ENCODE measurements around the gene TRPM2.

DNA sequence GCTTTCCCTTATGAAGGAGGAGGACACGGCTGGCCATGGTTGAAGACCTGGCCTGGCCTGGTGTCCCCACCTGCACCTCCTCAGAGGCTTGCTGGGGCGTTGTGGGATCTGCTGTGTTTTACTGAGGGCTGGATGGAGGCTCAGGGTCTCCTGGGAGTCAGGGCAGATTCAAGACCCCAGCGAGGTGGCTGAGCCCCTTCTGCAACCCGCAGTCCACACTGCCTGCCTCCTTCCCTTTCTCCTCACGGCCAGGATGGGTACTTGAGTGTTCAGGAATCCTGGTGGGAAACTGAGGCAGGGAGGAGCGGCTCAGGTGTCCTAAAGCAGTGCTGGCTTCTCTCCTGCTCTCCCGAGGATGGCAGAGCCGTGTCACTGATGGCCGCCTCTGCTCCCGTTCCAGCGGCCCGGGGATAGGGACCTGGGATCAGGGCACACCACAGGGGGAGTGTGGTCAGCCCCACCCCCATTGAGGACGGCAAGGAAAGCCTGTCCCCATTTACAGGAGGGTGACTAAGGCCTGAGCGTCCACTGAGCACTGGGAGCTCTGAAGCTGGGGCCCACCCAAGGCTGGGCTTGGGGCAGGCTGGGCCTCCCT is 47.5 kb downstream of the TRPM2 start:
- TF ChIP-seq JUND (IDR thresholded peaks at IDR 0.05) (no peak), POLR2A (IDR thresholded peaks at IDR 0.05; ENCODE audit: borderline replicate concordance, extremely low read depth, insufficient read depth, insufficient read length) (no peak), EZH2 (IDR thresholded peaks at IDR 0.05) (no peak), FOSL1 (IDR thresholded peaks at IDR 0.05; ENCODE audit: low read depth) (no peak), SIN3A (IDR thresholded peaks at IDR 0.05; ENCODE audit: low read depth) (no peak), ELF1 (IDR thresholded peaks at IDR 0.05; ENCODE audit: borderline replicate concordance, low read depth) (no peak), EZH2phosphoT487 (IDR thresholded peaks at IDR 0.05; ENCODE audit: borderline replicate concordance) (no peak), POLR2AphosphoS5 (IDR thresholded peaks at IDR 0.05; ENCODE audit: low read depth, low read length) (no peak)
- TF ChIP-seq, protein P1, sequence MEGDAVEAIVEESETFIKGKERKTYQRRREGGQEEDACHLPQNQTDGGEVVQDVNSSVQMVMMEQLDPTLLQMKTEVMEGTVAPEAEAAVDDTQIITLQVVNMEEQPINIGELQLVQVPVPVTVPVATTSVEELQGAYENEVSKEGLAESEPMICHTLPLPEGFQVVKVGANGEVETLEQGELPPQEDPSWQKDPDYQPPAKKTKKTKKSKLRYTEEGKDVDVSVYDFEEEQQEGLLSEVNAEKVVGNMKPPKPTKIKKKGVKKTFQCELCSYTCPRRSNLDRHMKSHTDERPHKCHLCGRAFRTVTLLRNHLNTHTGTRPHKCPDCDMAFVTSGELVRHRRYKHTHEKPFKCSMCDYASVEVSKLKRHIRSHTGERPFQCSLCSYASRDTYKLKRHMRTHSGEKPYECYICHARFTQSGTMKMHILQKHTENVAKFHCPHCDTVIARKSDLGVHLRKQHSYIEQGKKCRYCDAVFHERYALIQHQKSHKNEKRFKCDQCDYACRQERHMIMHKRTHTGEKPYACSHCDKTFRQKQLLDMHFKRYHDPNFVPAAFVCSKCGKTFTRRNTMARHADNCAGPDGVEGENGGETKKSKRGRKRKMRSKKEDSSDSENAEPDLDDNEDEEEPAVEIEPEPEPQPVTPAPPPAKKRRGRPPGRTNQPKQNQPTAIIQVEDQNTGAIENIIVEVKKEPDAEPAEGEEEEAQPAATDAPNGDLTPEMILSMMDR (IDR thresholded peaks at IDR 0.05 in 2 of 3, conservative IDR thresholded peaks at IDR 0.05 in 1 of 3; ENCODE audit: borderline replicate concordance in 1 of 3, insufficient read depth in 1 of 3, low read depth in 2 of 3, low read length in 2 of 3) = no peak
- TF ChIP-seq, protein P2, sequence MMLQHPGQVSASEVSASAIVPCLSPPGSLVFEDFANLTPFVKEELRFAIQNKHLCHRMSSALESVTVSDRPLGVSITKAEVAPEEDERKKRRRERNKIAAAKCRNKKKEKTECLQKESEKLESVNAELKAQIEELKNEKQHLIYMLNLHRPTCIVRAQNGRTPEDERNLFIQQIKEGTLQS (IDR thresholded peaks at IDR 0.05) = no peak
- TF ChIP-seq, protein P3, sequence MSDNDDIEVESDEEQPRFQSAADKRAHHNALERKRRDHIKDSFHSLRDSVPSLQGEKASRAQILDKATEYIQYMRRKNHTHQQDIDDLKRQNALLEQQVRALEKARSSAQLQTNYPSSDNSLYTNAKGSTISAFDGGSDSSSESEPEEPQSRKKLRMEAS (IDR thresholded peaks at IDR 0.05) = no peak
